Immature natural killer cell (primary cell): ENCODE data around the gene FOXP1. TPM values are rescaled to one million over a fixed set of nuclear protein-coding genes. Genes with fewer than 3 reads are reported as not detected.
A peak's percentile ranks its signal among the peaks of the same experiment; 100 is the strongest.

Experiments
- DNase-seq, 3 donors: peaks; one replicate each; pipeline ENCODE4 v3.0.0; 2022; ENCODE audit warnings: mixed read lengths in 1 of 3
- H3K27ac Mint-ChIP-seq, 6 donors: one replicate each; pipeline ENCODE4 v1.8.0; 2020; ENCODE audit warnings: mixed read lengths in 6 of 6, mild to moderate bottlenecking in 5 of 6, inconsistent platforms in 4 of 6, moderate library complexity in 3 of 6
- H3K27me3 Mint-ChIP-seq, 3 donors: one replicate each; pipeline ENCODE4 v1.8.0; 2020 to 2021; ENCODE audit warnings: low read depth in 3 of 3, mild to moderate bottlenecking in 3 of 3, mixed read lengths in 3 of 3, moderate library complexity in 3 of 3, inconsistent platforms in 1 of 3
- H3K36me3 Mint-ChIP-seq, 3 donors: one replicate each; pipeline ENCODE4 v1.8.0; 2020; ENCODE audit warnings: mixed read lengths in 3 of 3, inconsistent platforms in 2 of 3, mild to moderate bottlenecking in 2 of 3
- H3K4me1 Mint-ChIP-seq, 2 donors: one replicate each; pipeline ENCODE4 v1.8.0; 2020; ENCODE audit warnings: inconsistent platforms in 2 of 2, mild to moderate bottlenecking in 2 of 2, mixed read lengths in 2 of 2, moderate library complexity in 1 of 2
- H3K4me3 Mint-ChIP-seq, 5 donors: one replicate each; pipeline ENCODE4 v1.8.0; 2020; ENCODE audit warnings: mild to moderate bottlenecking in 5 of 5, mixed read lengths in 5 of 5, inconsistent platforms in 3 of 5, moderate library complexity in 3 of 5
- H3K9me3 Mint-ChIP-seq, 6 donors: one replicate each; pipeline ENCODE4 v1.8.0; 2020; ENCODE audit warnings: mild to moderate bottlenecking in 6 of 6, mixed read lengths in 6 of 6, inconsistent platforms in 4 of 6, moderate library complexity in 3 of 6
- polyA plus RNA-seq, 3 donors: library from polyadenylated mRNA; unstranded; fragments of 300-500 nt; fragmentation: Illumina TruSeq; gene quantifications; one replicate each; pipeline ENCODE4 v1.2.3, GENCODE V29; 2021

FOXP1 gene
- polyA plus RNA-seq, 3 donors from 2014 or later, result 68.2 to 133 (median 84.0) TPM

- Mint-ChIP-seq H3K4me3 (no peak overlapping the region), H3K4me1 (peaks cover 30 to 37% of the 10 kb centered on the region in 2 donors), H3K9me3 (no peaks in the 10 kb centered on the region), H3K36me3 (peaks cover 0 to 4% (median 0%) of the 10 kb centered on the region in 3 donors), H3K27me3 (peaks cover 4 to 26% (median 11%) of the 10 kb centered on the region in 3 donors), H3K27ac (no peak overlapping the region)
- no peak for DNase-seq
These were observed 353.4 kb downstream of the FOXP1 start for GRCh38 chr3:71229905-71230657.

GRCh38 chr3:71228156-71228866 is 355.2 kb downstream of the FOXP1 start:
- H3K9me3 Mint-ChIP-seq, result no peaks in the 10 kb centered on the region

GRCh38 chr3:71227270-71227661 is 356.3 kb downstream of the FOXP1 start:
- peaks cover 30 to 37% of the 10 kb centered on the region in 2 donors for H3K4me1 Mint-ChIP-seq

More at GRCh38 chr3:71228156-71228866, 355.2 kb downstream of the FOXP1 start:
- peak overlapping the region in 2 of 5 donors; percentile 9 to 34 for H3K4me3 Mint-ChIP-seq
- H3K36me3 Mint-ChIP-seq, result peaks cover 0 to 4% (median 0%) of the 10 kb centered on the region in 3 donors
- H3K27me3 Mint-ChIP-seq, result peaks cover 4 to 23% (median 13%) of the 10 kb centered on the region in 3 donors
- H3K27ac Mint-ChIP-seq, result peak overlapping the region in 2 of 6 donors; percentile 21 to 95
- no peak for DNase-seq
- H3K4me1 Mint-ChIP-seq, result peaks cover 30 to 37% of the 10 kb centered on the region in 2 donors

GRCh38 chr3:71226565-71227269 is 356.8 kb downstream of the FOXP1 start:
- H3K27me3 Mint-ChIP-seq, result peaks cover 4 to 13% (median 12%) of the 10 kb centered on the region in 3 donors
- peaks cover 0 to 7% (median 5%) of the 10 kb centered on the region in 3 donors for H3K36me3 Mint-ChIP-seq
- H3K9me3 Mint-ChIP-seq, result no peaks in the 10 kb centered on the region
- peak; percentile 85 to 86 (median 85) for DNase-seq
- H3K4me3 Mint-ChIP-seq, result peak overlapping the region; percentile 74 to 94 (median 88)
- H3K27ac Mint-ChIP-seq, result peak overlapping the region; percentile 76 to 95 (median 86)
- H3K4me1 Mint-ChIP-seq, result peaks cover 30 to 37% of the 10 kb centered on the region in 2 donors

More at GRCh38 chr3:71227270-71227661, 356.3 kb downstream of the FOXP1 start:
- Mint-ChIP-seq H3K4me3 (peak overlapping the region; percentile 74 to 94 (median 88)), H3K36me3 (peaks cover 0 to 8% (median 5%) of the 10 kb centered on the region in 3 donors), H3K27me3 (peaks cover 4 to 16% (median 13%) of the 10 kb centered on the region in 3 donors), H3K27ac (peak overlapping the region; percentile 76 to 95 (median 86)), H3K9me3 (no peaks in the 10 kb centered on the region)
- peak; percentile 31 to 43 (median 38) for DNase-seq

GRCh38 chr3:71225951-71226564 is 357.5 kb downstream of the FOXP1 start:
- peak overlapping the region; percentile 74 to 94 (median 88) for H3K4me3 Mint-ChIP-seq
- peaks cover 30 to 37% of the 10 kb centered on the region in 2 donors for H3K4me1 Mint-ChIP-seq
- H3K27ac Mint-ChIP-seq, result peak overlapping the region; percentile 76 to 95 (median 86)
- H3K36me3 Mint-ChIP-seq, result peaks cover 3 to 12% (median 5%) of the 10 kb centered on the region in 3 donors
- peaks cover 4 to 13% (median 11%) of the 10 kb centered on the region in 3 donors for H3K27me3 Mint-ChIP-seq
- H3K9me3 Mint-ChIP-seq, result no peaks in the 10 kb centered on the region
- peak in 1 of 3 donors; percentile 12 for DNase-seq

- Mint-ChIP-seq H3K4me1 (peaks cover 30 to 37% of the 10 kb centered on the region in 2 donors), H3K4me3 (no peak overlapping the region), H3K27me3 (peaks cover 4 to 13% (median 11%) of the 10 kb centered on the region in 3 donors), H3K36me3 (peaks cover 5 to 13% (median 5%) of the 10 kb centered on the region in 3 donors), H3K9me3 (no peaks in the 10 kb centered on the region), H3K27ac (peak overlapping the region; percentile 3 to 95 (median 74))
- DNase-seq, result no peak
These were observed 358.4 kb downstream of the FOXP1 start for GRCh38 chr3:71225002-71225684.

GRCh38 chr3:71219744-71220638 is 363.5 kb downstream of the FOXP1 start:
- H3K4me1 Mint-ChIP-seq, result no peaks in the 10 kb centered on the region
- no peak overlapping the region for H3K27ac Mint-ChIP-seq
- peaks cover 0 to 2% (median 0%) of the 10 kb centered on the region in 3 donors for H3K27me3 Mint-ChIP-seq
- H3K4me3 Mint-ChIP-seq, result no peak overlapping the region
- DNase-seq, result no peak
- H3K36me3 Mint-ChIP-seq, result peaks cover 5 to 13% (median 8%) of the 10 kb centered on the region in 3 donors
- H3K9me3 Mint-ChIP-seq, result no peaks in the 10 kb centered on the region

- Mint-ChIP-seq H3K4me3 (no peak overlapping the region), H3K36me3 (peaks cover 5 to 13% (median 8%) of the 10 kb centered on the region in 3 donors), H3K4me1 (no peaks in the 10 kb centered on the region), H3K9me3 (no peaks in the 10 kb centered on the region), H3K27ac (peak overlapping the region in 1 of 6 donors; percentile 38), H3K27me3 (no peaks in the 10 kb centered on the region)
- DNase-seq, result no peak
These were observed 365.0 kb downstream of the FOXP1 start for GRCh38 chr3:71218508-71218907.

- H3K4me1 Mint-ChIP-seq, result no peaks in the 10 kb centered on the region
- no peak overlapping the region for H3K4me3 Mint-ChIP-seq
- H3K27me3 Mint-ChIP-seq, result no peaks in the 10 kb centered on the region
- peaks cover 2 to 9% (median 8%) of the 10 kb centered on the region in 3 donors for H3K36me3 Mint-ChIP-seq
- DNase-seq, result no peak
- H3K27ac Mint-ChIP-seq, result peak overlapping the region in 2 of 6 donors; percentile 1 to 3
- no peaks in the 10 kb centered on the region for H3K9me3 Mint-ChIP-seq
These were observed 365.8 kb downstream of the FOXP1 start for GRCh38 chr3:71217640-71218222.

- Mint-ChIP-seq H3K4me1 (no peaks in the 10 kb centered on the region), H3K4me3 (no peak overlapping the region)
These were observed 368.2 kb downstream of the FOXP1 start for GRCh38 chr3:71215351-71215750.

GRCh38 chr3:71214797-71215196 is 368.7 kb downstream of the FOXP1 start:
- Mint-ChIP-seq H3K36me3 (peaks cover 0 to 5% (median 0%) of the 10 kb centered on the region in 3 donors), H3K27ac (no peak overlapping the region), H3K27me3 (peaks cover 0 to 5% (median 2%) of the 10 kb centered on the region in 3 donors), H3K4me1 (no peaks in the 10 kb centered on the region), H3K4me3 (no peak overlapping the region), H3K9me3 (no peaks in the 10 kb centered on the region)
- DNase-seq, result no peak

More at GRCh38 chr3:71215351-71215750, 368.2 kb downstream of the FOXP1 start:
- no peak for DNase-seq
- peak overlapping the region in 1 of 6 donors; percentile 12 for H3K27ac Mint-ChIP-seq
- peaks cover 0 to 5% (median 0%) of the 10 kb centered on the region in 3 donors for H3K36me3 Mint-ChIP-seq
- no peaks in the 10 kb centered on the region for H3K9me3 Mint-ChIP-seq
- peaks cover 0 to 2% (median 2%) of the 10 kb centered on the region in 3 donors for H3K27me3 Mint-ChIP-seq
